GM12878 (cell line): ENCODE data around the gene GEMIN7.

Experiments
- MTA3 ChIP-seq: IDR thresholded peaks from 2 replicates; pipeline ENCODE4 v1.6.1; 2012; ENCODE audit warnings: low read length, inconsistent platforms, borderline replicate concordance
- TF ChIP-seq, protein P1 (sequence below), 3 experiments: IDR thresholded peaks in 2 of 3; conservative IDR thresholded peaks in 1 of 3; 2 replicates each; pipeline ENCODE4 v1.5.1; 2011; ENCODE audit warnings: low read depth in 3 of 3, low read length in 3 of 3, mild to moderate bottlenecking in 3 of 3, control low read depth in 2 of 3, moderate library complexity in 2 of 3, inconsistent platforms in 1 of 3, mixed read lengths in 1 of 3; ENCODE audit not compliant: control insufficient read depth in 2 of 3, insufficient read depth in 1 of 3; ENCODE audit errors: extremely low read depth in 1 of 3

DNA sequence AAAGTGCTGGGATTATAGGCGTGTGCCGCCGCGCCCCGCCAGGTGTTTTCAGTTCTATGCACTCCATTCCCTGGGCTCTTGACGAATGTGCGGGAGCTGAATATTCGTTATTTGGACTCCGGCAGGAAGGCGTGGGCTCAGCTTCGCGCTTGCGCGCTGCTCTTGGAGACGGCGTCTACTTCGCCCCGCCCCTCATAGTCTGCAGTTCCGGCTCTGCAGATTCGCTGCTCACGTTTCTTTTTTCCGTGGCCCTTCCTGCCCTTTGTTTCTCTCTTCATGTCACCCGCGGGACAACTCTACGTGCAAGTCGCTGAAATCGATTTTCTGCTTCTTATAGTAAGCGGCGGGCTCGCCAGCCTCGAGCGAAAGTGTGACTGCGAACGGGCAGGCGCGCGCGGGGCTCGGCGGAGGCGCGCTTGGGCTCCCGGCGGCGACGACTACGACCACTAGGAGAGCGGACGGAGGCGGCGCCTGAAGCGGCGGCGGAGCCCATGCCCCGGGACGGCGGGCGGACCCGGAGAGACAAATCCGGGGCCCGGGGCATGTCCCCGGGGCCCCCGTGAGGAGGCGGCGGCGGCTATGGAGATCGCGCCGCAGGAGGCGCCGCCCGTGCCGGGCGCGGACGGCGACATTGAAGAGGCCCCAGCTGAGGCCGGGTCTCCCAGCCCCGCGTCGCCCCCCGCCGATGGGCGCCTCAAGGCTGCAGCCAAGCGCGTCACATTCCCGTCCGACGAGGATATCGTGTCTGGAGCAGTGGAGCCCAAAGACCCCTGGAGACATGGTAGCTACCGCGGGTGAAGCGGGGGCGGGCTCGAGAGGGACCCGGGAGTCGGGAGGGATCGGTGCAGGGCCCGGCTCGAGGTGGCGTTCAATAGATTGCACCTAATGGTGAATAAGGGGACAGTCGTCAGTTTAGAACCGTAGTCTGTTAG, 14.0 kb downstream of the GEMIN7 start, which contains the start of gene PPP1R37:
- TF ChIP-seq, protein P1, sequence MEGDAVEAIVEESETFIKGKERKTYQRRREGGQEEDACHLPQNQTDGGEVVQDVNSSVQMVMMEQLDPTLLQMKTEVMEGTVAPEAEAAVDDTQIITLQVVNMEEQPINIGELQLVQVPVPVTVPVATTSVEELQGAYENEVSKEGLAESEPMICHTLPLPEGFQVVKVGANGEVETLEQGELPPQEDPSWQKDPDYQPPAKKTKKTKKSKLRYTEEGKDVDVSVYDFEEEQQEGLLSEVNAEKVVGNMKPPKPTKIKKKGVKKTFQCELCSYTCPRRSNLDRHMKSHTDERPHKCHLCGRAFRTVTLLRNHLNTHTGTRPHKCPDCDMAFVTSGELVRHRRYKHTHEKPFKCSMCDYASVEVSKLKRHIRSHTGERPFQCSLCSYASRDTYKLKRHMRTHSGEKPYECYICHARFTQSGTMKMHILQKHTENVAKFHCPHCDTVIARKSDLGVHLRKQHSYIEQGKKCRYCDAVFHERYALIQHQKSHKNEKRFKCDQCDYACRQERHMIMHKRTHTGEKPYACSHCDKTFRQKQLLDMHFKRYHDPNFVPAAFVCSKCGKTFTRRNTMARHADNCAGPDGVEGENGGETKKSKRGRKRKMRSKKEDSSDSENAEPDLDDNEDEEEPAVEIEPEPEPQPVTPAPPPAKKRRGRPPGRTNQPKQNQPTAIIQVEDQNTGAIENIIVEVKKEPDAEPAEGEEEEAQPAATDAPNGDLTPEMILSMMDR (IDR thresholded peaks at IDR 0.05 in 2 of 3, conservative IDR thresholded peaks at IDR 0.05 in 1 of 3; ENCODE audit: control insufficient read depth in 2 of 3, extremely low read depth in 1 of 3, insufficient read depth in 1 of 3, low read depth in 3 of 3, low read length in 3 of 3): peak; percentile 7 to 24 (median 13); a peak in 2 of 6 replicates
- TF ChIP-seq MTA3: no peak; the same call in 1 of the 2 replicates
